GM12873 (cell line): Measurements from ENCODE around the gene WDR64.

Experiments
- TF ChIP-seq, protein P1 (sequence below): IDR thresholded peaks from 2 replicates; pipeline ENCODE4 v1.5.1; 2012; ENCODE audit warnings: low read depth, mild to moderate bottlenecking, moderate library complexity, low read length, control low read depth; ENCODE audit not compliant: insufficient read depth; ENCODE audit errors: missing control alignments

WDR64 gene

DNA sequence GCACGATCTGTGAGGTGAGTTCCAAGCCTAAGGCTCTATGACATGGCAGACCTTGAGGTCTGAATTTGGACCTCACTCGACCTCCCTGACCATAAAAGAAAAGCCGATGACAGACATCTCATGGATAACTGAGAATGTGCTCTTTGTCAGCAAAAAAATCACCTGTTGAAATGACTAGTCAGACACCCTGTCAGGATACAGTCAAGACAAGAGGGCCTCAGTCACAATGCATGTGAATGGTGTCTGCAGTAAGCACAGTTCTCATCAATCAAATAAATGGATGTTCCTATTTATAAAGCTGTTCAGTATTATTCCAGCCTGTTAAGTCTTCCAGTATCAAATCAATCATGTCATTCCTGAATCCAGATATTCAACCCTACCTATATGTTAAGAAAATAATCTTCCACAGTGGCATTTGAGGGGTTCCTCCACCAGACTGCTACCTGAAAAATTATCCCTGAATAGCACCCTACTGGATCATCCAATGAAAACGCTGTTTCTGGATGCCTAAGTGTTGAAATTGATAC, 167.3 kb downstream of the WDR64 start:
- TF ChIP-seq, protein P1, sequence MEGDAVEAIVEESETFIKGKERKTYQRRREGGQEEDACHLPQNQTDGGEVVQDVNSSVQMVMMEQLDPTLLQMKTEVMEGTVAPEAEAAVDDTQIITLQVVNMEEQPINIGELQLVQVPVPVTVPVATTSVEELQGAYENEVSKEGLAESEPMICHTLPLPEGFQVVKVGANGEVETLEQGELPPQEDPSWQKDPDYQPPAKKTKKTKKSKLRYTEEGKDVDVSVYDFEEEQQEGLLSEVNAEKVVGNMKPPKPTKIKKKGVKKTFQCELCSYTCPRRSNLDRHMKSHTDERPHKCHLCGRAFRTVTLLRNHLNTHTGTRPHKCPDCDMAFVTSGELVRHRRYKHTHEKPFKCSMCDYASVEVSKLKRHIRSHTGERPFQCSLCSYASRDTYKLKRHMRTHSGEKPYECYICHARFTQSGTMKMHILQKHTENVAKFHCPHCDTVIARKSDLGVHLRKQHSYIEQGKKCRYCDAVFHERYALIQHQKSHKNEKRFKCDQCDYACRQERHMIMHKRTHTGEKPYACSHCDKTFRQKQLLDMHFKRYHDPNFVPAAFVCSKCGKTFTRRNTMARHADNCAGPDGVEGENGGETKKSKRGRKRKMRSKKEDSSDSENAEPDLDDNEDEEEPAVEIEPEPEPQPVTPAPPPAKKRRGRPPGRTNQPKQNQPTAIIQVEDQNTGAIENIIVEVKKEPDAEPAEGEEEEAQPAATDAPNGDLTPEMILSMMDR, result no peak

DNA sequence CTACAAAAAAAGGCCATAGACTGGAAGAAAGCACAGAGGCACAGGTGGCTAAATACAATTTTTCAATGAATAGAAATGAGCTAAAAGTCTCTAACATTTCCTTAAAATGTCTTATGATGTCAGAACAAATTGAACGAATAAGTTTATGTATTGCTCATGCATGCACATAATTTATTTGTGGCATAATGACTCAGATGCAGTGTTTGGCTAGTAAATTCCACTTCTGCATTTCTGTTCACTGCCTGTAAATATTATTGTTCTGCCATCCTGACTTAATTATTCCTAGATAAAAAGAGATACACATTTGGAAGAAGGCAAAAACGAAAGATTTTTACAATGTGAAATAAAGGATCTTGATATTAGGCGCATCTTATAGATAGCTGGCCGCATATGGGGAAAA, 169.3 kb downstream of the WDR64 start:
- TF ChIP-seq, protein P1, result no peak

DNA sequence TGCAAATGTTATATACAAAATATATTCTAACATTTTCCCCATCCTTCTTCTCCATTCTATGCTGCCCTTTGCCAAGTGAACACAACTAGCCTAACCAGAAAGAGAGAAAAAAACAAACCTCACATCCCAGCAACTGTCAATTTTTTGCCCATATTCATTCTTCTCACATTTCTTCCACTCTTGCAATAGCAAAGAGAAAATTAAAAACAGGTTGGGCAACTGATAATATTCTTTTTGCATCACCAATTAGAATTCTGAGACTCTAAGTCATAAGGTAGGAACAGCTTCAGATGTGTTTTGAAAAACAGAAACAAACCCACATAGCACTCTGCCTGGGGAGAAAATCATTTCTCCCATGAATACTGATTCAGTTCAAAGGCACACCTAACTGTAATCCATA, 170.8 kb downstream of the WDR64 start:
- TF ChIP-seq, protein P1, result no peak

DNA sequence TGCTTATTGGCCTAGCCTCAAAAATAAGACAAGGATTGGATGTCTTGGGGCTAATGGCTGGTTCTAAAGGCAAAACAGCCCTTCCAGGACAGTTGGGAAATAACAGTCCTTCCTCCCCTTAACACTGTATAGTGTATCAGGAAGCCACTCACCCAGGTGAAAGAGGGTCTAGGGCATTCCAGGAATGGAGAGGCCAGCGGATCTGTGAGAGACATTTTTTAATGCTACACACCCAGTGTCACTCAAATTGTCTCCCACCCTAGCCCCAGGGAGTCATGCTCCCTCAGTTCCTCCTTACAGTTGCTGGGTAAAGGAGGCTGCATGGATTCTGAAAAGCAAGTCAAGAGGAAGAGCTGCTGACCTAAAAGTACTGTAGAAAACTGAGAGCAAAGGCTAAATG, 171.8 kb downstream of the WDR64 start:
- TF ChIP-seq, protein P1, result no peak

DNA sequence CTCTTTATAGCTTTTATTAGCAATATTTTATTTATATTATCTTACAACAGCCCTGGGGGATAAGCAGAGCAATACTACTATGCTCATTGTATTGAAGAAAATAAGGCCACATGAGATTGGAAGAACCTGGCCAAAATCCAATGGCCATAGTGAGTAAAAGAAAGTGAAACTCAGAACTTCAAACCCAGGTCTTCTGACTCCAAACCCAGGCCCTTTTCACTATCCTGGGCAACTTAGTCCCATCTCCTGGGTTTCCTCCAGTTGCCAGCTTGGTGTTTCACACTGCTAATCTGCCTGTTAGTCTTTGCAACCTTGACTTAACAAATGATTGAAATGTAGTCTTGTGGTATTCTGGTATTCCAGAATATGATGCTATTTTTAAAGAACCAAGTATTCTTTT, 173.5 kb downstream of the WDR64 start:
- TF ChIP-seq, protein P1, result no peak

DNA sequence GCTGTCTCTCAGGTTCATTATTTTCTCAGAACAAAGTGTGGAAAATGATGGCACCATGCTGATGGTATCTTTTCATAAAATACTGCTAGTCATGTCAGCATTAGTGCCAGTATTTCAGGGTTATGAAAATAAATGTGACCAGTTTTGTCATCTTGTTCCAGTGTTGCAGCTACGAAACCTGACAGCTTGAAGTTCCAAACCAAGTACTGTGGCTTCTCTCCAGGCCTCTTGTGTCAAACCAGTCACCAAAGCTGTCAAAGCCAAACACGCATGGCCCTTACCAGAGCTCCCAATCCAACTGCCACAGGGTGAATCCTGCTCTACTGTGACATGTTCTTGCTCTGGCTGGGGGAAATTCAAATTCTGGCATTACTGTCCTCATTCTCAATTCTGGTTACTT, 175.2 kb downstream of the WDR64 start:
- TF ChIP-seq, protein P1, result no peak

DNA sequence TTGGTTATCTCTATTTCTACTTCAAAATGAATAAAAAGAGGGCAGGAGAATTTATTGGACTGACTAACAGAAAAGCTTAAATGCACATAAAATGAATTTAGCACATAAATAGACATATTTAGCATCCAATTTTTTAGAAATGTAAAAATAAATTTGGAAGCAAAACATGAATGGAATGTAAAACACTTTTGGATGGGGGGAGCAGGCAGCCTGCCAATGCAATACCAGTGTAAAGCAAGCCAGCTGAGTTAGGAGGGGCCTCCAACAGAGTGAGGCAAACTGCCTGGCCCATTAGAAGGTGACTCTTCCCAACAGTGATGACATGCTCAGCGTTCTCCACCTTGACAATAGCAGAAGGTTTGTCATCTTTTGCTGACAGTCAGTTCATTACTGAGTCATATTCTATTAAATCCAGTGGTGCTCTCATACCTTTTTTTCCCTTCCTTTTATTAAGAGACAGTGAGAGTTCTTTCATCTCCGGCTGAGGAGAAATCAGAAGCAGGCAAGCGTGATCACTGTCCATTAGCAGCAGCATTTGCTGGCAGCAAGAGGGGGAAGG, 176.5 kb downstream of the WDR64 start:
- TF ChIP-seq, protein P1, result no peak

DNA sequence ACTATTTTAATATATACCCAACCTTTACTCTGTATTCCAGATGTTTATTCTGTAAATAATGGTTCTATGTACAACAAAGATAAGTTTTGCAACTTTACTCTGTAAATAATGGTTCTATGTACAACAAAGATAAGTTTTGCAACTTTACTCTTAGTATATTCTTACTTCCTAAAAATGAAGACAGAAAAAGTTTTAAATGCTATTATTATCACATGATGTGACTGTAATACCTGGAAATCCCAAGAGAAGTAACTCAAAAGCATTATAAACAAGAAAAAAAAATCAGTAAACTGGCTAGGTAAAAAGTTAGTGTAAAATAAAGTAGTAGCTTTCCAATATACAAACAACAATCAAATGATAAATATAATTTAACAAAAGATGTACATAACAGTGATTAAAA, 177.4 kb downstream of the WDR64 start:
- TF ChIP-seq, protein P1, result no peak
